Heart left ventricle (tissue), 16 donors: ENCODE results near the gene UBR2. TPM values are rescaled to one million over a fixed set of nuclear protein-coding genes. Genes with fewer than 3 reads are reported as not detected.

Experiments
- ATAC-seq, 4 donors: fragments of 200-7000 bp; cut with Tn5 transposase; one replicate each; pipeline ENCODE4 v1.9.1; 2020 to 2022; ENCODE audit warnings: moderate library complexity in 4 of 4, mild to moderate bottlenecking in 3 of 4, moderate number of reproducible peaks in 1 of 4
- DNase-seq, 5 donors: peaks; one replicate each; pipeline ENCODE4 v3.0.0-alpha.2; 2020
- H3K27ac ChIP-seq, 12 donors: fragments of 200-600 bp; sonication (generic) in 4 of 12; one replicate each; pipeline versions ENCODE4 v1.5.0 to v1.8.0; 2016 to 2022; ENCODE audit warnings: mild to moderate bottlenecking in 2 of 12
- H3K27me3 ChIP-seq, 9 donors: fragments of 200-600 bp; sonication (generic) in 2 of 9; one replicate each; pipeline versions ENCODE4 v1.5.1 to v1.8.0; 2016 to 2022; ENCODE audit warnings: mild to moderate bottlenecking in 3 of 9
- H3K36me3 ChIP-seq, 9 donors: fragments of 200-600 bp; sonication (generic) in 2 of 9; one replicate each; pipeline versions ENCODE4 v1.5.0 to v1.8.0; 2018 to 2022; ENCODE audit warnings: mild to moderate bottlenecking in 2 of 9
- H3K4me1 ChIP-seq, 12 donors: fragments of 200-600 bp; sonication (generic) in 4 of 12; one replicate each; pipeline versions ENCODE4 v1.5.0 to v1.8.0; 2016 to 2022; ENCODE audit warnings: mild to moderate bottlenecking in 3 of 12
- H3K4me3 ChIP-seq, 12 donors: fragments of 200-600 bp; sonication (generic) in 4 of 12; one replicate each; pipeline versions ENCODE4 v1.5.0 to v1.8.0; 2017 to 2022; ENCODE audit warnings: mild to moderate bottlenecking in 9 of 12, moderate library complexity in 4 of 12
- H3K9me3 ChIP-seq, 12 donors: fragments of 200-600 bp; sonication (generic) in 4 of 12; one replicate each; pipeline versions ENCODE4 v1.5.0 to v1.8.0; 2016 to 2022; ENCODE audit warnings: mild to moderate bottlenecking in 1 of 12
- CTCF ChIP-seq, 12 donors: fragments of 200-600 bp; sonication (generic) in 4 of 12; IDR thresholded peaks; one replicate each; pipeline versions ENCODE4 v1.5.0 to v1.8.0; 2018 to 2022; ENCODE audit warnings: antibody characterized with exemption in 12 of 12, mild to moderate bottlenecking in 5 of 12
- POLR2A ChIP-seq, 2 donors: fragments of 450-650 bp; IDR thresholded peaks; one replicate each; pipeline ENCODE4 v1.6.1; 2017; ENCODE audit warnings: antibody characterized with exemption in 2 of 2, mild to moderate bottlenecking in 2 of 2, moderate library complexity in 2 of 2
- WGBS, 4 donors: extraction: QIAGEN DNeasy Blood & Tissue Kit in 2 of 4; methylation state at CpG; one replicate each; pipeline versions ENCODE4 v1.1.5 to v1.1.7; 2013 to 2018; 5-methylcytosine and 5-hydroxymethylcytosine counted together
- intact Hi-C, 10 donors: fragments of 100-400 bp; cut with DNase I; formaldehyde crosslinking; loops; one replicate each; pipeline versions ENCODE4 v1.11.1 to v1.14.2; 2022
- polyA plus RNA-seq, 2 donors: library from polyadenylated mRNA; stranded (reverse); fragments of 200-250 nt; gene quantifications; one replicate each; pipeline ENCODE4 v1.2.3, GENCODE V29; 2013
- total RNA-seq, 9 donors: library from RNA; depleted of rRNA in 2 of 9; stranded (reverse); fragments of >200 nt in 2 of 9; fragmentation: NEBNext Ultra II Directional in 3 of 9; extraction: Animal tissue kit (Norgen Biotek cat#: 25700) in 3 of 9; gene quantifications; one replicate each; pipeline versions ENCODE4 v1.1.0 to v1.2.4, GENCODE V29; 2016 to 2023
- donor health status: ischemic (EF 13 %, LVEDD 7.1; RV severe dilation, severe dysfunction).
- donor health status: healthy with polysubstance abuse.
- donor health status: DM: no; HTN: yes; CAD: no.
- donor health status: DM: no; HTN: no; CAD: no.
- donor health status: ischemic (EF 25% LVEDD 6.9; RV normal size, moderate dysfunction).
- donor health status: ischemic (EF 25% LVEDD 5.7; RV mildly dilated, moderate dysfunction).
- donor health status: healthy.
- donor health status: DM: yes; HTN: yes; CAD: no.
- donor health status: ischemic (EF 35%, LVEDD 5.7; RV mildly dilated, moderate dysfunction).
- donor health status: nonischemic (EF 11% LVEDD 7.7; RV severe dilation, severe dysfunction).
- donor health status: DM: yes; HTN: yes; CAD: no.
- donor health status: PGD.
- donor health status: ischemic (EF 29% LVEDD 5.4; RV normal size, mild dysfunction).
- donor health status: nonischemic (EF 23%, LVEDD 6.1; RV moderate dilation, normal function).

UBR2 gene
- total and polyA plus RNA-seq, 11 donors = 9.9 to 35.9 (median 30.1) TPM

- H3K4me3 ChIP-seq = no peak overlapping the region
- H3K9me3 ChIP-seq = no peaks in the 10 kb centered on the region
- no peak for TF ChIP-seq POLR2A (IDR thresholded peaks at IDR 0.05)
- no peak for TF ChIP-seq CTCF (IDR thresholded peaks at IDR 0.05)
- ATAC-seq (no peak), DNase-seq (no peak)
- 85 to 95% (median 90%) methylated on average over 3 of the region's 3 CpGs for WGBS, 4 donors
- no peaks in the 10 kb centered on the region for H3K4me1 ChIP-seq
- no peak overlapping the region for H3K27ac ChIP-seq
- H3K36me3 ChIP-seq = no peaks in the 10 kb centered on the region
- H3K27me3 ChIP-seq = no peaks in the 10 kb centered on the region
- intact Hi-C loops = no loop called here
Observed at GRCh38 chr6:42735976-42736375, 172.1 kb downstream of the UBR2 start.

- no peak for DNase-seq
- no peak for ATAC-seq
- Histone ChIP-seq H3K27ac (no peak overlapping the region), H3K4me1 (peaks cover 0 to 20% (median 17%) of the 10 kb centered on the region in 12 donors), H3K4me3 (no peak overlapping the region), H3K27me3 (no peaks in the 10 kb centered on the region), H3K9me3 (no peaks in the 10 kb centered on the region), H3K36me3 (peaks cover 0 to 3% (median 0%) of the 10 kb centered on the region in 9 donors)
- intact Hi-C loops = no loop called here
- WGBS, 4 donors = 51 to 64% (median 57%) methylated on average over 3 of the region's 3 CpGs
- TF ChIP-seq POLR2A (IDR thresholded peaks at IDR 0.05) = no peak
- no peak for TF ChIP-seq CTCF (IDR thresholded peaks at IDR 0.05)
Observed at GRCh38 chr6:42740725-42741124, 176.9 kb downstream of the UBR2 start.

GRCh38 chr6:42742116-42742894 lies 178.5 kb downstream of the UBR2 start:
- Histone ChIP-seq H3K27ac (no peak overlapping the region), H3K4me1 (peaks cover 0 to 21% (median 17%) of the 10 kb centered on the region in 12 donors), H3K27me3 (no peaks in the 10 kb centered on the region), H3K4me3 (no peak overlapping the region), H3K9me3 (no peaks in the 10 kb centered on the region), H3K36me3 (peaks cover 0 to 3% (median 0%) of the 10 kb centered on the region in 9 donors)
- ATAC-seq = no peak
- intact Hi-C loops = no loop called here
- WGBS, 4 donors = 70 to 84% (median 79%) methylated on average over 5 of the region's 5 CpGs
- TF ChIP-seq POLR2A (IDR thresholded peaks at IDR 0.05) = no peak
- no peak for DNase-seq

Other genes starting within 250 kb of the UBR2 start
- 1 to 10 TPM in 8 of 9 donors, under 1 TPM in 1; 0.53 to 4.5 (median 1.7) TPM for gene TRERF1, start 112.1 kb upstream of the UBR2 start, total RNA-seq
- 1 to 10 TPM; 1.0 to 1.2 TPM for gene TRERF1, start 112.1 kb upstream of the UBR2 start, polyA plus RNA-seq
- gene PRPH2, start 158.6 kb downstream of the UBR2 start, total RNA-seq = 1 to 10 TPM in 5 of 9 donors, under 1 TPM in 4; 0.44 to 2.6 (median 1.0) TPM
- gene PRPH2, start 158.6 kb downstream of the UBR2 start, polyA plus RNA-seq = under 1 TPM; 0.23 to 0.91 TPM
- 10 to 100 TPM; 10.4 to 21.7 (median 15.4) TPM for gene TBCC, start 182.1 kb downstream of the UBR2 start, total RNA-seq
- gene TBCC, start 182.1 kb downstream of the UBR2 start, polyA plus RNA-seq = 10 to 100 TPM; 16.9 to 19.7 TPM
- 10 to 100 TPM in 8 of 9 donors, 1 to 10 TPM in 1; 9.9 to 17.1 (median 13.3) TPM for gene BICRAL, start 218.0 kb downstream of the UBR2 start, total RNA-seq
- gene BICRAL, start 218.0 kb downstream of the UBR2 start, polyA plus RNA-seq = 1 to 10 TPM; 2.5 to 6.0 TPM